HG02840 (cell line): Measurements from ENCODE around the gene DAB1.
"Not testable (repeated sequence)": the region's sequence is repeated elsewhere in the genome, so short reads cannot be mapped to it uniquely, and the experiment has no call there.

Source experiments
- ATAC-seq: cut with Tn5 transposase; IDR thresholded peaks from one replicate; pipeline ENCODE4 v1.9.1; 2021; ENCODE audit warnings: mild to moderate bottlenecking, moderate library complexity, moderate number of reproducible peaks; ENCODE audit not compliant: unreplicated experiment, low FRiP score

DAB1 gene

DNA sequence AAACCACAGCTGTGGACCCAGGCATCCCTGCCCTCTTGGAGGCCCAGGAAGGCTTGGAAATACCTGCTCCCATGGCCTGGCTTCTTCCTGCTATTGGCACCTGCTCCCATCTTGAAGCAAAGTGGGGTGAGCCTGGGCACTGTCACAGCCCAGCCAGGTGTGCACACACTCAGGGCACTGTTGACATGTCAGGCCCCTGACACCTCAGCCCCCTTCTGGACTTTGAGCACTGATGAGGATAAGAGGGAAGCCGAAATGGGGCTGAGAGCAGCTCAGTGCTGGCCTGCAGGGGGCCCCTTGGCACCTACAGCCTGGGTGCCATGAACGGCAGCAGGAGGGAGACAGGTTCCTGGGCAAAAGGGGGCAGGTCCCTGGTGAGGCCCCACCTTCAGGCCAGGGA, 55.9 kb downstream of the DAB1 start:
- no peak for ATAC-seq

GRCh38 chr1:57363643-57364042, 60.2 kb downstream of the DAB1 start:
- no peak for ATAC-seq

DNA sequence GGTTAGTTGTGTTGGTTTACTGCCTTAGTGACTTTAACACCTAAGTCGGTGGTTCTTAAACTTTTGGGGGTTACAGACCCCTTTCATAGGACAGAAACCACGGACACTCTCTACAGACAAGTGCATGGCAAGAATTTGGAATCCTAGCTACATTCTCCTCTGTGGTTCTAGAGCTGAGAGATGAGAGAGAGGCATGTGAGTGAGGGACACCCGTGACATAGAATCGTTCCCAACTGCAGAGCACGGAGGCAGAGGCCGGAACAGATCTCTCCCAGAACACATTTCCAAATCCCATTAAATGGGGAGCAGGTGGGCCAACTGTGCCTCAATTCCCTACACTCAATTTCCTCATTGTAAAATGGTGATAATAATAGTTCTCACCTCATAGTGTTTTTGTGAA, 60.7 kb downstream of the DAB1 start:
- no peak for ATAC-seq

- ATAC-seq, result no peak
Observed at GRCh38 chr1:57362480-57362879, 61.4 kb downstream of the DAB1 start.

DNA sequence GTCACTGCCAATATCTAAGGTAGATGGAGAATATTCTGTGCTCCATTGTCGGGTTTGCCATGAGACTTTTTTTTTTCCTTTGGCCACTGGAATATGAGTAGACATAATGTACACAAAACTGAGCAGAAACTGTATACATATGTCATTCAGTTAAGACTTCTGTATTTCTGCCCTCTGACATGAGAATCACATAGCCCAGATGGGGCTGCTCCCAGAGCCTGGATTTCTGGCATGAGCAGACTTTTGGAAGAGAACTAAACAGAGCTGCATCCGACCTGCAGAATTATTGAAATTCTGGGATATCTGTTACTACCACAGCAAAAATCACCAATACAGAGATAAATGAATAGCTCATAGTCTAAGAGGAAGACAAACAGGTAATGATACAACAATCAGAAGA, 62.3 kb downstream of the DAB1 start:
- ATAC-seq, result no peak

DNA sequence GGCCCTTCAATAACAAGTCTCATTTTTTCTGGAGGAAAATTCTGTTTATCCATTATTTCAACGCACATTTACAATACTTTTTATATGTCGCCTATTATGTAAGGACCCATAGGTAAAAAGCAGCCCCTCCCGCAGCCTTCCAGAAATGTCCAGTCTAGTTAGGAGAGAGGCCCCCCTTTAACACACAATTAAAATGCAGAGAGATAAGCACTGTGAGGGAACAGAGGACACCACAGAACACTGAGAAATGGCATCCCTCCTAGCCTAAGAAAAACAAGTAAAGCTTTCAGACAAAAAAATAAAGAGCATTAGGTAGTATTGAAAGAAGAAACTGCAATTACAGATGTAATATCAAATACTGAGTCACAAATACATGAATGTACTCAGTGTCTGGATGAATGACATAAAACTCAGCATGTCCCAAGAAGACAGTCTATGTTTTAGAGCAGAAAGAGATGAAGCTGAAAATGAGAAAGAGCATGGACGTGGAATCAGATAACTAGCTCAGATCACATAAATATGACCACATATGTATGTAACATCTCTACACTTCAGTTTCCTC, 62.9 kb downstream of the DAB1 start:
- ATAC-seq, result no peak

DNA sequence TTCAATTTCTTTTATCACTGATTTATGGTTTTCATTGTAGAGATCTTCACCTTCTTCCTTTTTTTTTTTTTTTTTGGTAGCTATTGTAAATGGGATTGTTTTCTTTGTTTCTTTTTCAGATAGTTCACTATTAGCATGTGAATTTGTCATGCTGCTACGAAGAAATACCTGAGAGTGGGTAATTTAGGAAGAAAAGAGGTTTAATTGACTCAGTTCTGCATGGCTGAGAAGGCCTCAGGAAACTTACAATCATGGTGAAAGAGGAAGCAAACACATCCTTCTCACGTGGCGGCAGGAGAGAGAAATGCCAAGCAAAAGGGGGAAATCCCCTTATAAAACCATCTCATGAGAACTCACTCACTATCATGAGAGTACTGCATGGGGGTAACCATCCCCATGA, 66.4 kb downstream of the DAB1 start:
- ATAC-seq, result no peak

GRCh38 chr1:57353654-57354053, 70.2 kb downstream of the DAB1 start:
- ATAC-seq, result no peak

DNA sequence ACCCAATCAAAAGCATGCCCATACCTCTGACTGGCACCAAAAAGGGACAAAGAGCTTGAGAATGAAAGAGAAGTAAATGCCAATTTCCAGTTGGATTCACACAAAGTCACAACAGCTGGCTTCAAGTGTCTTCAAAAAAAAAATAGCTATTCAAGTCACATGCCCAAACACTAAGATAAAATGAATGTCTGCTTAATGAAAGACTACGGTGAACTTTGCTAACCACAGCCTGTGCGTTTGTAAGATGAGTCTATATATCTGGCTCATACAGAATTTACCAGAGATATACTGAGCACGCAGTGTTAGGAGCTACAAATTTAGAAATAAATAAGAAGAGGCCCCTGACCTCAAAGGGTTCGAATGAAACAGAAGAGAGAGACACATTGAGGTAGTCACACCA, 73.2 kb downstream of the DAB1 start:
- no peak for ATAC-seq

- no peak for ATAC-seq
Observed at GRCh38 chr1:57348921-57349320, 74.9 kb downstream of the DAB1 start.

GRCh38 chr1:57345916-57346315, 77.9 kb downstream of the DAB1 start:
- no peak for ATAC-seq

- no peak for ATAC-seq
Observed at GRCh38 chr1:57344265-57344664, 79.6 kb downstream of the DAB1 start.

GRCh38 chr1:57343298-57343915, 80.5 kb downstream of the DAB1 start:
- ATAC-seq, result not testable (repeated sequence)

GRCh38 chr1:57341721-57342120, 82.1 kb downstream of the DAB1 start:
- ATAC-seq, result no peak

DNA sequence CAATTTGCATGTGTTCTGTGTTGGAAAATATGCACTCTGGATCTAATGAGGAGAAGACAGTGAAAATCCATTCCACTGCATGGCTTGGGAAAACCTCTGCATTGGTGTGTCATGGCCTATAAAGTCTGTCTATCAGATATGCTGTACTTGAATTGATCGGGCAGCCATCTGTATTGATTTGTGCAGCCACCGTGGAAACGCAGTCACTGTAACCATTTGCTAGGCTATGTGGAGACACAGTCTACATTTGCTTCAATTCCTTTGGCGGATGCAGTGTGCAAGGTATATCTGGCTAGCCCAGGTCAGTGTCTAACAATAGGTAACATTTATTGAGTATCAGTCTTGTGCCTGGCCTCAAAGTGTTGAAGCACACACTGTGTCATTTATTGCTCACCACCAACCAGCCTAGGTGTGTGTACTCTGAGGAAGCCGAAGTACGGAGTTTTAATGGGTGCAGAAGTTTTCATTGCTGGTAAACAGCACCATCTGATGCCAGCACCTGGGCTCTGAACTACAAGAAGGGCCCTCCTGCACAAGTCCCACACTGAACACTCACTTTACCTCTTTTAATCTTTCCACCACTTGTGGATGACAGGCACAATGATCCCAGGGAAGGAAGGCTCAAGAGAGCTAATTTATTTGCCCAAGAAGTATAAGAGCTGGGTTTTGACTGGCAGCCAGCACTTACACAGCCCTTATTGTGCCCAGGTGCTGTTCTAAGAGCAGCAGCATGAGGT, 83.4 kb downstream of the DAB1 start:
- no peak for ATAC-seq

DNA sequence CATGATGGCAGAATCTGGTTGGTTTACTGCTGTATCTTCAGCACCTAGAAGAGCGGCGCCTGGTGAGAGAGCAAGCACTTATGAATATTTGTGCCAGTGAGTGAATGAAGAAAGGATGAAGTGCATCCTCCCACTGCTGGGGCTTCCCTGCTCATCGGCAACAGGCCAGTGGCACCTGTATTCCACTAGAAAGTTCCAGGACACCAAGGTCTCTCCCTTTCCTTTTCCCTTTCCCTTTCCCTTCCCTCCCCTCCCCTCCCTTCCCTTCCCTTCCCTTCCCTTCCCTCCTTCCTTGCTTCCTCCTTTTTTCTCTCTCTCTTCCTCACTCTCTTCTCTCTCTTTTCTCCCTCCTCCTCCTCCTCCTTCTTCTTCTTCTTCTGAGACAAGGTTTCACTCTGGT, 86.2 kb downstream of the DAB1 start:
- ATAC-seq, result no peak

GRCh38 chr1:57336793-57337192, 87.1 kb downstream of the DAB1 start:
- no peak for ATAC-seq

- no peak for ATAC-seq
Observed at GRCh38 chr1:57331620-57332019, 92.2 kb downstream of the DAB1 start.

DNA sequence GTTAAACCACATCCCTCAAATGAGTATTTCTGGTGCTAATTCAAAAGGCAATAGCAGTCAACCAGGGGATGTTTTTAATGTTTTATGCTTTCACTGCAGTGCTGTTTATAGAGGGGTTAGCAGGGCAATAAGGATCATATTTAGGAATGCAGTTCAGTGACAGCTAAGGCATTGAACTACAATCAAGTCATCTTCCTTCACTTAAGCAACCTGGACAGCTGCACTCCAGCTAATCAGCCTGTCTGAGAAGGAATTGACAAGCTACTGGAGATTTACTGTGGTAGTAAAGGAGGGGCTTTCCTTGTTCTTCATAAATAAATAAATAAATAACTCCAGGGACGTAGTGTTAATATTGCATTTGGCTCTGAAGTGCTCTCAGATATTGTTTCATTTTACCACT, 93.9 kb downstream of the DAB1 start:
- ATAC-seq, result no peak

- ATAC-seq, result no peak
Observed at GRCh38 chr1:57329001-57329527, 94.8 kb downstream of the DAB1 start.

DNA sequence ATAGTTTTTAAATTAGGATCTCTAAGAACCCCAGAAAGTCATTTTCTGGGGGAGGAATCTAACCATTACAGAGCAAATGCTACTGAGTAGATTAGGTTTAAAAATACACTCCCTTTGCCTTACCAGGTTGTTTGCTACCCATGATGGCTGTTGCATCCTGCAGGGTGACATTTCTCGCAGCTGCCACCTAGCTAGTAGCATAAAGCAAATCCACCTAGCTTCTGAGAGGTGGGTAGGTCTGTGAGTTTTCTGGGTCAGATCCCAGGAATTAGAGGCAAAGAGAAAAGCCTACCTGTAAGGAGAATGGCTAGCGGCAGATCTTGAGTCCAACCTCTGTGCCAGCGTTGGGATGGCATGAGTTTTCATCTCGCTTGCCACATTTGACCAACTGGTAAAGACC, 95.9 kb downstream of the DAB1 start:
- ATAC-seq, result no peak

- ATAC-seq, result no peak
Observed at GRCh38 chr1:57327336-57327735, 96.5 kb downstream of the DAB1 start.
